ENCODE results near the gene PDLIM4. TPM values are rescaled to one million over a fixed set of nuclear protein-coding genes. Genes with fewer than 3 reads are reported as not detected.
A peak's percentile ranks its signal among the peaks of the same experiment; 100 is the strongest.

Gene PDLIM4
- total RNA-seq, 1 experiment from 2014 or later = 7.6 TPM

GRCh38 chr5:132265336-132266030 is 8.0 kb downstream of the PDLIM4 start:
- Histone ChIP-seq H3K4me2 (ENCODE audit: insufficient read depth, insufficient read length, low read length) (no peak overlapping the region), H2AFZ (ENCODE audit: low read length) (no peak overlapping the region), H3K56ac (ENCODE audit: insufficient read length, low read depth, low read length) (no peak overlapping the region), H2BK120ac (ENCODE audit: low read depth, low read length, poor library complexity, severe bottlenecking) (no peak overlapping the region), H4K5ac (ENCODE audit: insufficient read length, low read depth, low read length) (no peak overlapping the region), H3K4ac (ENCODE audit: low read depth, low read length) (no peak overlapping the region), H3K23ac (ENCODE audit: insufficient read length, low read depth, low read length) (no peak overlapping the region), H3K9me3 (ENCODE audit: control insufficient read depth, low read depth, low read length) (no peaks in the 10 kb centered on the region), H3K18ac (ENCODE audit: insufficient read length, low read depth, low read length) (no peak overlapping the region), H3K4me1 (ENCODE audit: insufficient read depth, low read length) (no peaks in the 10 kb centered on the region), H3K79me2 (ENCODE audit: insufficient read depth, low read length) (no peaks in the 10 kb centered on the region), H2BK5ac (ENCODE audit: insufficient read length, low read length) (no peak overlapping the region), H3K27me3 (ENCODE audit: insufficient read depth, low read length) (no peaks in the 10 kb centered on the region), H3T11ph (ENCODE audit: low read length) (no peak overlapping the region), H2AK5ac (ENCODE audit: insufficient read length, low read length) (no peak overlapping the region), H3K23me2 (ENCODE audit: insufficient read length, low read depth, low read length, poor library complexity, severe bottlenecking) (no peaks in the 10 kb centered on the region), H3K79me1 (ENCODE audit: insufficient read depth, low read depth, low read length, poor library complexity, severe bottlenecking) (no peaks in the 10 kb centered on the region), H4K20me1 (ENCODE audit: control insufficient read depth, insufficient read depth, insufficient read length) (peaks cover 5% of the 10 kb centered on the region), H2BK15ac (ENCODE audit: low read depth, low read length) (no peak overlapping the region), H4K91ac (ENCODE audit: insufficient read length, low read depth, low read length) (no peak overlapping the region), H4K8ac (replicated peaks; ENCODE audit: insufficient read length, low read depth, low read length) (no peak overlapping the region), H3K27ac (ENCODE audit: insufficient read length, low read depth, low read length) (no peak overlapping the region), H2BK20ac (ENCODE audit: low read depth, low read length, poor library complexity, severe bottlenecking) (no peak overlapping the region), H2BK12ac (ENCODE audit: insufficient read length, low read depth, low read length) (no peak overlapping the region), H3K9ac (ENCODE audit: extremely low read depth, insufficient read length, low read length) (no peak overlapping the region), H3K14ac (ENCODE audit: insufficient read depth, low read length) (no peak overlapping the region)
- no peak overlapping the region for H3K4me3 Mint-ChIP-seq
- H3K27me3 Mint-ChIP-seq (ENCODE audit: low read depth) = no peaks in the 10 kb centered on the region; the same call in none of the 2 replicates
- no peaks in the 10 kb centered on the region for H3K9me3 Mint-ChIP-seq
- DNase-seq = peak; percentile 28
- peaks cover 15 to 17% of the 10 kb centered on the region in 2 experiments for H3K4me1 Mint-ChIP-seq
- WGBS (ENCODE audit: extremely low coverage, insufficient read length, low lambda C conversion rate) = no CpG with 5 or more reads among the region's 8 CpGs
- H3K27ac Mint-ChIP-seq = no peak overlapping the region
- 0 out of 7 replicates have a peak, but pooled peaks cover 0 to 1% (median 0%) of the 10 kb centered on the region in 3 experiments for H3K36me3 Mint-ChIP-seq (ENCODE audit: insufficient read depth in 1 of 3, low read depth in 3 of 3)
- no peak for TF ChIP-seq CTCF (conservative IDR thresholded peaks at IDR 0.05)

Measured in H9 (cell line).